ENCODE data around the gene ING3.

The ING3 gene

DNA sequence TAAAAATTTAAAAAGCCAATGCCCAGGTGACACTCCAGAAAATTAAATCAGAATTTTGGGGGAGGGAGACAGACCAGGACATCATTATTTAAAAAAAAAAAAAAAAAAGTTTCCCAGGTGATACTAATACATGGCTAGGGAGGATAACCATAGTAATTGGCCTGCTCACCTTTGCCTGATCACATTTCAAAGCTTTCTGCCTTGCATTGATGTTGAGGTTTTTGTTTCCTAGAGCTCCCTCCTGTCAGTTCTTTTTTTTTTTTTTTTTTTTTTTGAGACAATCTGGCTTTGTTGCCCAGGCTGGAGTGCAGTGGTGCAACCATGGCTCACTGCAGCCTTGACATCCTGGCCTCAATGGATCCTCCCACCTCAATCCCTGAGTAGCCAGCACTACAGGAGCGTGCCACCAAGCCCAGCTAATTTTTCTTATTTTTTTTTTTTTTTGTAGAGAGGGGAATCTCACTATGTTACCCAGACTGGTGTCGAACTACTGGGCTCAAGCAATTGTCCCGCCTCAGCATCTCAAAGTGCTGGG, 76.1 kb downstream of the ING3 start:
- DNase-seq (ENCODE audit: low spot score): no peak

All from hematopoietic multipotent progenitor cell treated with erythropoietin and hydrocortisone succinate and interleukin-3 and kit ligand, for 17 days (in vitro differentiated cells).